Endodermal cell (in vitro differentiated cells): ENCODE results near the gene CTAG1B. TPM values are rescaled to one million over a fixed set of nuclear protein-coding genes. Genes with fewer than 3 reads are reported as not detected.
"Not testable (repeated sequence)": the region's sequence is repeated elsewhere in the genome, so short reads cannot be mapped to it uniquely, and the experiment has no call there.

Source experiments
- DNase-seq: peaks from one replicate; pipeline ENCODE4 v3.0.0-alpha.2; 2017
- H3K27ac ChIP-seq: 2 replicates; pipeline ENCODE4 v1.5.1; 2013; ENCODE audit warnings: mild to moderate bottlenecking, low read depth, low read length, moderate library complexity
- H3K27me3 ChIP-seq: 2 replicates; pipeline ENCODE4 v1.6.1; 2013; ENCODE audit warnings: mild to moderate bottlenecking, low read length, moderate library complexity; ENCODE audit not compliant: insufficient read depth, control insufficient read depth, poor library complexity, severe bottlenecking
- H3K36me3 ChIP-seq: 2 replicates; pipeline ENCODE4 v1.7.0; 2013; ENCODE audit warnings: mild to moderate bottlenecking, low read length, moderate library complexity; ENCODE audit not compliant: control insufficient read depth, insufficient read depth
- H3K4me1 ChIP-seq: one replicate; pipeline ENCODE4 v1.7.0; 2013; ENCODE audit warnings: low read length; ENCODE audit not compliant: control insufficient read depth, insufficient read depth
- H3K4me3 ChIP-seq: 2 replicates; pipeline ENCODE4 v1.5.1; 2013; ENCODE audit warnings: mild to moderate bottlenecking, low read length, moderate library complexity
- H3K9ac ChIP-seq: 2 replicates; pipeline ENCODE4 v1.6.1; 2013; ENCODE audit warnings: mild to moderate bottlenecking, low read length, moderate library complexity; ENCODE audit not compliant: poor library complexity, severe bottlenecking; ENCODE audit errors: extremely low read depth
- H3K9me3 ChIP-seq: 2 replicates; pipeline ENCODE4 v1.6.1; 2013; ENCODE audit warnings: mild to moderate bottlenecking, low read length, moderate library complexity; ENCODE audit not compliant: control insufficient read depth
- H3K27ac Mint-ChIP-seq: 2 replicates; pipeline ENCODE4 v1.8.0; 2020; ENCODE audit warnings: mixed read lengths
- H3K27me3 Mint-ChIP-seq: 2 replicates; pipeline ENCODE4 v1.8.0; 2021; ENCODE audit warnings: mild to moderate bottlenecking, mixed read lengths; ENCODE audit not compliant: insufficient read depth
- H3K36me3 Mint-ChIP-seq: 2 replicates; pipeline ENCODE4 v1.8.0; 2020; ENCODE audit warnings: low read depth, mixed read lengths
- H3K4me1 Mint-ChIP-seq: 2 replicates; pipeline ENCODE4 v1.8.0; 2020; ENCODE audit warnings: mixed read lengths
- H3K4me3 Mint-ChIP-seq: 2 replicates; pipeline ENCODE4 v1.8.0; 2020; ENCODE audit warnings: mild to moderate bottlenecking, moderate library complexity, mixed read lengths
- H3K9me3 Mint-ChIP-seq: 2 replicates; pipeline ENCODE4 v1.8.0; 2020; ENCODE audit warnings: mild to moderate bottlenecking, mixed read lengths
- WGBS, 2 experiments: methylation state at CpG; one replicate each; pipeline versions ENCODE4 v1.1.5 to v1.1.7; 2013; ENCODE audit warnings: missing lambda C conversion rate in 2 of 2, mixed read lengths in 1 of 2; ENCODE audit not compliant: insufficient coverage in 1 of 2, insufficient read length in 1 of 2; 5-methylcytosine and 5-hydroxymethylcytosine counted together
- total RNA-seq, 2 donors: library from RNA; stranded (reverse); fragmentation: NEBNext Ultra II Directional in 1 of 2; extraction: Animal tissue kit (Norgen Biotek cat#: 25700) in 1 of 2; gene quantifications; 2 replicates in 1 of 2; 3 replicates in 1 of 2; pipeline ENCODE4 v1.2.1, GENCODE V29; 2021

Gene CTAG1B
- total RNA-seq, 2 donors from 2014 or later, result not detected

DNA sequence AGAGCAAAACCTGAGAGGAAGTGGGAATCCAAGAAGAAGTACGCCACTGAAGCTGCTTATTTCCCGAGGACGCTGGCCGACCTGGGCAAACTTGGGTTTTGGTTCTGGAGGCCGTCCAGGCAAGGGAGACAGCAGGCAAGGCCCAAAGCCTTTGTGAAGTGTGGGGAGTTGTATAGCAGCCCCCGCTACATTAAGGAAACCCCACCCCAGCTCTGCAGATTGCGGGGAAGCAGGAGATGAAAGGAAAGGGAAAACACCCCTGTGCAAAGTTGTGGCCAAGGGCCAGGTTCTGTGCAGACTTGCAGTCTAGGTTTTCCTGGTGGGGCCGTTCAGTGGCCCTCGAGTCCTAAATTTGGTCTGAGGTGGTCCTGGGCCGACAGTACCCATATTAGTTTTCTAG is 46.0 kb downstream of the CTAG1B start:
- H3K27ac ChIP-seq, DNase-seq, H3K36me3 Mint-ChIP-seq, H3K4me1 Mint-ChIP-seq, H3K27me3 Mint-ChIP-seq, H3K9ac ChIP-seq, H3K27ac Mint-ChIP-seq, H3K4me3 Mint-ChIP-seq, H3K36me3 ChIP-seq, H3K9me3 Mint-ChIP-seq, H3K4me1 ChIP-seq, H3K9me3 ChIP-seq, H3K4me3 ChIP-seq, H3K27me3 ChIP-seq: not testable (repeated sequence)
- WGBS, 2 experiments, result no CpG with 5 or more reads among the region's 10 CpGs

DNA sequence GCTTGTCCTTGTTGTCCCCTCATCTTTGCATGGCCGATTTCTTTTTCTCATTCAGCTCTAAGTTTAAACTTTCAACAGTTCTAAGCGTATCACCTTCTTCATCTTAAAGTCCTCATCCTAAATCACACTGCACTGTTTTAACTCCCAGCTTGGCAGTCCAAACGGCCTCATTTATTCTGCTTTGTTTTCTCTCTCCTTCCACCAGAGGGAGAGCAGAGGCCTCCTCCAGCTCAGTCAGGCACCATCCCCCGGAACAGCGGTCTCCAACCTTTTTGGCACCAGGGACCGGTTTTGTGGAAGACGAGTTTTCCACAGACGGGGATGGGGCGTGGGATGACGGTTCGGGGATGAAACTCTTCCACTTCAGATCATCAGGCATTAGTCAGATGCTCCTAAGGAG is 48.7 kb downstream of the CTAG1B start:
- H3K27me3 Mint-ChIP-seq, H3K36me3 ChIP-seq, H3K27ac ChIP-seq, H3K4me3 ChIP-seq, H3K4me1 Mint-ChIP-seq, H3K9ac ChIP-seq, H3K27ac Mint-ChIP-seq, H3K27me3 ChIP-seq, DNase-seq, H3K9me3 Mint-ChIP-seq, H3K4me3 Mint-ChIP-seq, H3K4me1 ChIP-seq, H3K36me3 Mint-ChIP-seq, H3K9me3 ChIP-seq: not testable (repeated sequence)
- WGBS, 2 experiments, result no CpG with 5 or more reads among the region's 11 CpGs

Other genes starting within 250 kb of the CTAG1B start
- gene FLNA, start 244.6 kb downstream of the CTAG1B start, total RNA-seq, result 1,000 to 10,000 TPM; 1,074 to 1,251 TPM
- gene EMD, start 240.0 kb downstream of the CTAG1B start, total RNA-seq, result 10 to 100 TPM; 60.3 to 76.4 TPM
- 1,000 to 10,000 TPM; 2,142 to 2,551 TPM for gene RPL10, start 220.9 kb downstream of the CTAG1B start, total RNA-seq
- gene DNASE1L1, start 210.0 kb downstream of the CTAG1B start, total RNA-seq, result 10 to 100 TPM; 13.8 to 17.0 TPM
- 10 to 100 TPM; 32.9 to 62.9 TPM for gene TAFAZZIN, start 207.7 kb downstream of the CTAG1B start, total RNA-seq
- 10 to 100 TPM; 61.6 to 66.8 TPM for gene ATP6AP1, start 190.6 kb downstream of the CTAG1B start, total RNA-seq
- gene GDI1, start 182.1 kb downstream of the CTAG1B start, total RNA-seq, result 100 to 1,000 TPM; 143 to 179 TPM
- gene FAM50A, start 175.1 kb downstream of the CTAG1B start, total RNA-seq, result 100 to 1,000 TPM in 1 of 2 donors, 10 to 100 TPM in 1; 91.0 to 102 TPM
- gene PLXNA3, start 161.0 kb downstream of the CTAG1B start, total RNA-seq, result 10 to 100 TPM; 52.6 to 68.8 TPM
- gene LAGE3, start 140.0 kb downstream of the CTAG1B start, total RNA-seq, result 10 to 100 TPM; 29.5 to 34.1 TPM
- gene UBL4A, start 132.7 kb downstream of the CTAG1B start, total RNA-seq, result 10 to 100 TPM; 29.1 to 35.9 TPM
- 1 to 10 TPM; 5.4 to 9.1 TPM for gene SLC10A3, start 128.7 kb downstream of the CTAG1B start, total RNA-seq
- gene FAM3A, start 103.0 kb downstream of the CTAG1B start, total RNA-seq, result 10 to 100 TPM; 23.6 to 24.3 TPM
- gene G6PD, start 72.4 kb downstream of the CTAG1B start, total RNA-seq, result 10 to 100 TPM; 71.7 to 81.4 TPM
- 10 to 100 TPM; 19.8 to 20.3 TPM for gene IKBKG, start 71.7 kb downstream of the CTAG1B start, total RNA-seq
- not detected for gene CTAG1A, start 34.1 kb downstream of the CTAG1B start, total RNA-seq
- not detected for gene CTAG2, start 34.3 kb upstream of the CTAG1B start, total RNA-seq
- gene GAB3, start 131.8 kb upstream of the CTAG1B start, total RNA-seq, result under 1 TPM; 0.13 to 0.55 TPM
- gene DKC1, start 143.6 kb upstream of the CTAG1B start, total RNA-seq, result 10 to 100 TPM; 66.5 to 70.8 TPM
- 10 to 100 TPM; 13.7 to 15.7 TPM for gene MPP1, start 186.2 kb upstream of the CTAG1B start, total RNA-seq
- not detected for gene SMIM9, start 215.4 kb upstream of the CTAG1B start, total RNA-seq